Caco-2 (cell line): ENCODE measurements around the gene TINCR. TPM values are rescaled to one million over a fixed set of nuclear protein-coding genes. Genes with fewer than 3 reads are reported as not detected.

Source experiments
- BruUV-seq: library from RNA; stranded (reverse); fragments of 400-500 nt; replicated peaks from 2 replicates; lab custom pipeline; 2021; lab: Mats Ljungman, UMichigan
- CTCF ChIA-PET: fragments of 300-600 bp; sonication (Branson Sonifier 250); formaldehyde crosslinking; loops from one replicate; lab custom pipeline; 2022; ENCODE audit warnings: antibody characterized with exemption; lab: Charles Lee
- POLR2A ChIA-PET: fragments of 300-600 bp; sonication (Branson Sonifier 250); formaldehyde crosslinking; loops from one replicate; lab custom pipeline; 2022; ENCODE audit warnings: antibody characterized with exemption; lab: Charles Lee
- DNase-seq, 2 experiments: peaks; one replicate each; pipeline versions ENCODE4 v3.0.0 to v3.0.0-alpha.2; 2020 to 2022
- H3K27me3 ChIP-seq: replicated peaks from 2 replicates; pipeline ENCODE4 v1.6.0; 2011; ENCODE audit warnings: low read length; ENCODE audit not compliant: control insufficient read depth, insufficient read depth
- H3K36me3 ChIP-seq: 2 replicates; pipeline ENCODE4 v1.5.1; 2011; ENCODE audit warnings: low read length; ENCODE audit not compliant: control insufficient read depth, insufficient read depth
- H3K4me1 ChIP-seq: fragments of 250-450 bp; sonication (Bioruptor Pico); 2 replicates; pipeline ENCODE4 v1.5.1; 2020; ENCODE audit warnings: mild to moderate bottlenecking
- H3K4me3 ChIP-seq: 2 replicates; pipeline ENCODE4 v1.5.1; 2011; ENCODE audit warnings: low read depth, mild to moderate bottlenecking, control low read depth, low read length
- H3K9me3 ChIP-seq: fragments of 250-450 bp; sonication (Bioruptor Pico); 2 replicates; pipeline ENCODE4 v1.5.1; 2020; ENCODE audit warnings: mild to moderate bottlenecking, moderate library complexity
- H3K27ac Mint-ChIP-seq: one replicate; pipeline ENCODE4 v1.8.0; 2022; ENCODE audit warnings: mixed read lengths; ENCODE audit not compliant: unreplicated experiment
- H3K27me3 Mint-ChIP-seq: one replicate; pipeline ENCODE4 v1.8.0; 2022; ENCODE audit warnings: mixed read lengths; ENCODE audit not compliant: insufficient read depth, unreplicated experiment
- H3K36me3 Mint-ChIP-seq: one replicate; pipeline ENCODE4 v1.8.0; 2022; ENCODE audit warnings: mild to moderate bottlenecking, mixed read lengths; ENCODE audit not compliant: insufficient read depth, unreplicated experiment
- H3K4me1 Mint-ChIP-seq: one replicate; pipeline ENCODE4 v1.8.0; 2022; ENCODE audit warnings: low read depth, mixed read lengths; ENCODE audit not compliant: unreplicated experiment
- H3K4me3 Mint-ChIP-seq: one replicate; pipeline ENCODE4 v1.8.0; 2022; ENCODE audit warnings: mild to moderate bottlenecking, moderate library complexity, mixed read lengths; ENCODE audit not compliant: unreplicated experiment
- H3K9me3 Mint-ChIP-seq: one replicate; pipeline ENCODE4 v1.8.0; 2022; ENCODE audit warnings: mixed read lengths; ENCODE audit not compliant: unreplicated experiment
- intact Hi-C: fragments of 100-400 bp; cut with micrococcal nuclease; formaldehyde crosslinking; loops from one replicate; pipeline ENCODE4 v1.10.0; 2022; ENCODE audit not compliant: unreplicated experiment
- total RNA-seq: library from RNA; stranded (reverse); gene quantifications from 2 replicates; pipeline ENCODE4 v1.2.3, GENCODE V29; 2022
- TF ChIP-seq, protein P1 (sequence below), 2 experiments: fragments of 200-600 bp in 1 of 2; IDR thresholded peaks; 1 replicate in 1 of 2; 2 replicates in 1 of 2; pipeline versions ENCODE4 v1.5.1 to v1.8.0; 2011 to 2022; ENCODE audit warnings: antibody characterized with exemption in 1 of 2, control low read depth in 1 of 2, inconsistent platforms in 1 of 2, low read depth in 1 of 2, low read length in 1 of 2, mild to moderate bottlenecking in 1 of 2, moderate library complexity in 1 of 2; ENCODE audit not compliant: insufficient read depth in 1 of 2, severe bottlenecking in 1 of 2, unreplicated experiment in 1 of 2

The TINCR gene
- total RNA-seq, 1 experiment from 2014 or later = 3.8 TPM

DNA sequence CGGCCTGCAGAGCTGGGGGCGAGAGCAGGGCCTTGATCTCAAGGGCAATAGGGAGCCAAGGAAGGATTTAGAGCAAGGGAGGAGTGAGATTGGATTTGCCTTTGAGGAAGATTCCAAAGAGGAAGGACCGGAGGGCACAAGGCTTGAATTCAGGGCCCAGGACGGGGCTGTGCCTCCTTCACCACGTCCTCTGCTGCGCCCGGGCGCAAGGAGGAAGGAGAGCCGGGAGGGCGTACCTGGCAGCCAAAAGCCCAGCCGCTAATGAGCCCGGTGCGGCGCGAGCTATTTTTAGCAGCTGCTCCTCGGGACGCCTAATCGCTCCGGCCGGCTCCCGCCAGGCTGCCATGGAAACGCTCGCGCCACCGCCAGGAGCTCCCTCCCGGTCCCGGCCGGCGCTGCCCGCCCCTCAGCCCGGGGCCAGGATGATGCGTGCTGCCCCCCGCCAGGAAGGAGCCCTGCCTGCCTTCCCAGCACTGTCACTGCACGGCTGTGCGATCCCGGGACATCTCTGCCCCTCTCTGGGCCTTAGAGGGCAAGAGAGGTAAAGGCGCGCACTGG is 31.3 kb downstream of the TINCR start:
- H3K27ac Mint-ChIP-seq = no peak overlapping the region

DNA sequence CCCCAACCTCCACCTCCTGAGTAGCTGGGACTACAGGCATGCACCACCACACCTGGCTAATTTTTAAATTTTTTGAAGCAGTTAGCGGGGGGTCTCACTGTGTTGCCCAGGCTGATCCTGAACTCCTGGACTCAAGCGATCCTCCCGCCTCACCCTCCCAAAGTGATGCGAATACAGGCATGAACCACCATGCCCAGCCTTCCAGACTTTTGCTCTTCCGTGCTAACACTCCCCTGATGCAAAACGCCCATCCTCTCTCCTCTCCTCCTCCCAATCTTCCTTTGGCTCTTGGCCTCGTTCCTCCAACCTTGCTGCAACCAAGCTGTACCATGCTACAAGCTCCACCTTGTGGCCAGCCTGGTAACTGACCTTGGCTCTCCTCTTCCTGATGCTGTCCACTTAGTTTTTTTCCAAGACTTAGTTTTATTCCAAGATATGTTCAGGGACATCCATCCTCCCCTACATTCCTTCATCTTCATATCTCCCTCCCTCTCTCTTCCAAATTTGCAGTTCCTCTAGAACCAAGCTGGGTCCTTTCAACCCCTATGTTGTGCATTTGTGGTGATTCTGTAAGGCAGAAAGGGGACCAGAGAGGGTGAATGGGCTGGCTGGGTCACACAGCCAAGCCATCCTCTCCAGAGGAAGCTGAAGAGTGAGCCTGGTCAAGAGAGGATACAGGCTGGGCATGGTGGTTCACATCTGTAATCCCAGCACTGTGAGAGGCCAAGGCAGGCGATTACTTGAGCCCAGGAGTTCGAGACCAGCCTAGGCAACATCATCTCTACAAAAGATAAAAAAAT is 32.8 kb downstream of the TINCR start:
- Histone ChIP-seq H3K36me3 (no peaks in the 10 kb centered on the region), H3K27me3 (no peaks in the 10 kb centered on the region), H3K9me3 (peaks cover 13% of the 10 kb centered on the region), H3K4me1 (no peaks in the 10 kb centered on the region), H3K4me3 (no peak overlapping the region)
- Mint-ChIP-seq H3K4me1 (no peaks in the 10 kb centered on the region), H3K27ac (no peak overlapping the region), H3K27me3 (no peaks in the 10 kb centered on the region), H3K9me3 (peaks cover 27% of the 10 kb centered on the region), H3K4me3 (no peak overlapping the region), H3K36me3 (no peaks in the 10 kb centered on the region)
- no TSS peak for BruUV-seq
- TF ChIP-seq, protein P1, sequence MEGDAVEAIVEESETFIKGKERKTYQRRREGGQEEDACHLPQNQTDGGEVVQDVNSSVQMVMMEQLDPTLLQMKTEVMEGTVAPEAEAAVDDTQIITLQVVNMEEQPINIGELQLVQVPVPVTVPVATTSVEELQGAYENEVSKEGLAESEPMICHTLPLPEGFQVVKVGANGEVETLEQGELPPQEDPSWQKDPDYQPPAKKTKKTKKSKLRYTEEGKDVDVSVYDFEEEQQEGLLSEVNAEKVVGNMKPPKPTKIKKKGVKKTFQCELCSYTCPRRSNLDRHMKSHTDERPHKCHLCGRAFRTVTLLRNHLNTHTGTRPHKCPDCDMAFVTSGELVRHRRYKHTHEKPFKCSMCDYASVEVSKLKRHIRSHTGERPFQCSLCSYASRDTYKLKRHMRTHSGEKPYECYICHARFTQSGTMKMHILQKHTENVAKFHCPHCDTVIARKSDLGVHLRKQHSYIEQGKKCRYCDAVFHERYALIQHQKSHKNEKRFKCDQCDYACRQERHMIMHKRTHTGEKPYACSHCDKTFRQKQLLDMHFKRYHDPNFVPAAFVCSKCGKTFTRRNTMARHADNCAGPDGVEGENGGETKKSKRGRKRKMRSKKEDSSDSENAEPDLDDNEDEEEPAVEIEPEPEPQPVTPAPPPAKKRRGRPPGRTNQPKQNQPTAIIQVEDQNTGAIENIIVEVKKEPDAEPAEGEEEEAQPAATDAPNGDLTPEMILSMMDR (IDR thresholded peaks at IDR 0.05; ENCODE audit: insufficient read depth in 1 of 2, low read depth in 1 of 2, low read length in 1 of 2, severe bottlenecking in 1 of 2, unreplicated experiment in 1 of 2) = peak; percentile 29 to 63
- intact Hi-C loops = no loop called here
- ChIA-PET POLR2A (no interaction called here), CTCF (interaction anchor here (0.5 to 0.6 kb wide), 2 partner anchors 77 to 85 kb away, joined by 3 to 4 read pairs; no protein-coding TSS in a partner anchor)
- peak in 1 of 2 experiments; percentile 37 for DNase-seq

More for the DNA sequence above, 31.3 kb downstream of the TINCR start:
- no peaks in the 10 kb centered on the region for H3K36me3 ChIP-seq
- no peaks in the 10 kb centered on the region for H3K27me3 ChIP-seq
- TF ChIP-seq, protein P1 (IDR thresholded peaks at IDR 0.05; ENCODE audit: insufficient read depth in 1 of 2, low read depth in 1 of 2, low read length in 1 of 2, severe bottlenecking in 1 of 2, unreplicated experiment in 1 of 2) = no peak
- CTCF ChIA-PET = interaction anchor here (0.6 kb wide), 1 partner anchor 745 kb away, joined by 6 read pairs; the partner anchor contains the start of gene FEM1A
- DNase-seq = no peak
- no peak overlapping the region for H3K4me3 ChIP-seq
- Mint-ChIP-seq H3K4me3 (peak overlapping the region; percentile 11), H3K9me3 (peaks cover 27% of the 10 kb centered on the region), H3K4me1 (no peaks in the 10 kb centered on the region), H3K27me3 (no peaks in the 10 kb centered on the region), H3K36me3 (no peaks in the 10 kb centered on the region)
- no TSS peak for BruUV-seq
- POLR2A ChIA-PET = no interaction called here
- no peaks in the 10 kb centered on the region for H3K4me1 ChIP-seq
- intact Hi-C loops = no loop called here
- H3K9me3 ChIP-seq = peaks cover 13% of the 10 kb centered on the region

DNA sequence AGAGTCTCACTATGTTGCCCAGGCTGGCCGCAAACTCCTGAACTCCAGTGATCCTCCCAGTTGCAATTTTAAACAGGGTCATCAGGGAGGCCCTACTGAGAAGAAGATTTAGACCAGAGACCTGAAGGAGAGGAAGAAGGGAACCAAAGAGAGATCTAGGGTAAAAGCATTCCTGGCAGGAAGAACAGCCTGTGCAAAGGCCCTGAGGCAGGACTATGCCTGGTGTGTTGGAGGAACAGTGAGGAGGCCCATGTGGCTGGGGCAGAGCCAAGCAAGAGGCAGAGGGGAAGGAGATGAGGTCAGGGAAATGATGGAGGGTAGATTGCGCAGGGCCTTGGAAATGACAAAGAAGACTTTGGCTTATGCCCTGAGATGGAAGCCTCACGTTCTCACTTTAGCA is 34.5 kb downstream of the TINCR start:
- DNase-seq = no peak
- intact Hi-C loops = no loop called here
- H3K4me1 ChIP-seq = no peaks in the 10 kb centered on the region
- Mint-ChIP-seq H3K9me3 (peaks cover 27% of the 10 kb centered on the region), H3K27me3 (peaks cover under 1% of the 10 kb centered on the region), H3K27ac (no peak overlapping the region), H3K36me3 (no peaks in the 10 kb centered on the region), H3K4me3 (no peak overlapping the region), H3K4me1 (no peaks in the 10 kb centered on the region)
- ChIA-PET POLR2A (no interaction called here), CTCF (no interaction called here)
- no TSS peak for BruUV-seq
- TF ChIP-seq, protein P1 (IDR thresholded peaks at IDR 0.05; ENCODE audit: insufficient read depth in 1 of 2, low read depth in 1 of 2, low read length in 1 of 2, severe bottlenecking in 1 of 2, unreplicated experiment in 1 of 2) = no peak
- peaks cover 13% of the 10 kb centered on the region for H3K9me3 ChIP-seq
- no peak overlapping the region for H3K4me3 ChIP-seq
- no peaks in the 10 kb centered on the region for H3K36me3 ChIP-seq
- no peaks in the 10 kb centered on the region for H3K27me3 ChIP-seq
